K562 (cell line): ENCODE results near the gene NUPR1. TPM values are rescaled to one million over a fixed set of nuclear protein-coding genes. Genes with fewer than 3 reads are reported as not detected.
A peak's percentile ranks its signal among the peaks of the same experiment; 100 is the strongest.

ENCODE experiments used
- ARID1B ChIP-seq: fragments of 450-650 bp; IDR thresholded peaks from 2 replicates; pipeline ENCODE4 v1.6.1; 2016; ENCODE audit warnings: antibody characterized with exemption, mild to moderate bottlenecking, inconsistent platforms
- ATF1 ChIP-seq, 2 experiments: fragments of 450-650 bp in 1 of 2; IDR thresholded peaks; 2 replicates each; pipeline ENCODE4 v1.6.1; 2016; ENCODE audit warnings: missing compliant biosample characterization in 1 of 2, missing genetic modification characterization in 1 of 2
- ATF4 ChIP-seq: fragments of 450-650 bp; formaldehyde crosslinking; IDR thresholded peaks from 2 replicates; pipeline ENCODE4 v1.4.0; 2022; ENCODE audit warnings: mild to moderate bottlenecking, moderate library complexity
- CXXC5 ChIP-seq: fragments of 250-450 bp; sonication (Bioruptor Pico); IDR thresholded peaks from 2 replicates; pipeline ENCODE4 v1.8.0; 2022; ENCODE audit warnings: inconsistent platforms, mild to moderate bottlenecking, moderate library complexity
- ETS1 ChIP-seq: conservative IDR thresholded peaks from 2 replicates; pipeline ENCODE4 v1.6.1; 2011; ENCODE audit warnings: low read depth, mild to moderate bottlenecking, low read length; ENCODE audit not compliant: control insufficient read depth
- MGA ChIP-seq: fragments of 450-650 bp; IDR thresholded peaks from 2 replicates; pipeline ENCODE4 v1.6.1; 2016; ENCODE audit warnings: mild to moderate bottlenecking, moderate library complexity
- NR4A1 ChIP-seq, 2 experiments: fragments of 250-450 bp in 1 of 2; fragments of 450-650 bp in 1 of 2; sonication (Bioruptor Pico) in 1 of 2; IDR thresholded peaks; 2 replicates each; pipeline versions ENCODE4 v1.4.0 to v1.6.1; 2016 to 2020; ENCODE audit warnings: mild to moderate bottlenecking in 2 of 2, missing compliant biosample characterization in 1 of 2, missing genetic modification characterization in 1 of 2, moderate library complexity in 1 of 2
- RHOXF2B ChIP-seq: fragments of 250-450 bp; sonication (Bioruptor Pico); conservative IDR thresholded peaks from 2 replicates; pipeline ENCODE4 v1.5.1; 2021
- SPI1 ChIP-seq: IDR thresholded peaks from 2 replicates; pipeline ENCODE4 v1.6.1; 2011; ENCODE audit warnings: low read depth, low read length, control low read depth, borderline replicate concordance
- ZNF143 ChIP-seq: sonication (generic); formaldehyde crosslinking; IDR thresholded peaks from 2 replicates; pipeline ENCODE4 v1.9.0; 2022; ENCODE audit warnings: mild to moderate bottlenecking, missing genetic modification reagents
- ZNF277 ChIP-seq: fragments of 250-450 bp; sonication (Bioruptor Pico); IDR thresholded peaks from 2 replicates; pipeline ENCODE4 v1.8.0; 2022; ENCODE audit warnings: inconsistent platforms, mild to moderate bottlenecking, moderate library complexity, borderline replicate concordance
- polyA plus RNA-seq, 8 experiments: library from polyadenylated mRNA; depleted of rRNA in 4 of 8; stranded (reverse) in 5 of 8; unstranded in 3 of 8; fragments of >200 nt; fragmentation: Nextera tagmentation in 2 of 8; fragmentation: Illumina TruSeq in 1 of 8; extraction: Ambion mirVana in 2 of 8; extraction: Trizol in 1 of 8; gene quantifications; 2 replicates each; pipeline versions ENCODE4 v1.2.1 to v1.2.3, GENCODE V29; 2011 to 2014; ENCODE audit warnings: inconsistent platforms in 1 of 8, missing spikeins in 1 of 8
- total RNA-seq, 7 experiments: library from RNA; depleted of rRNA in 6 of 7; stranded (reverse); fragments of >200 nt in 6 of 7; fragmentation: Illumina TruSeq in 2 of 7; extraction: Trizol in 2 of 7; gene quantifications; 2 replicates each; pipeline versions ENCODE4 v1.2.1 to v1.2.3, GENCODE V29; 2011 to 2021; ENCODE audit warnings: low replicate concordance in 1 of 7

The NUPR1 gene
- total and polyA plus RNA-seq, 9 of the 15 experiments (the other 6 are each of a cell fraction or from before 2014, with no cell fraction given): 0.07 to 1.5 (median 0.27) TPM

- TF ChIP-seq MGA (no peak), SPI1 (peak; percentile 98), RHOXF2B (0 out of 2 replicates have a peak, but pooled peaks have one; percentile 28), ARID1B (peak; percentile 30; the same call in 1 of the 2 replicates), CXXC5 (CRISPR knock-in tag) (peak; percentile 20; the same call in 1 of the 2 replicates), NR4A1 (CRISPR knock-in tag; IDR thresholded peaks at IDR 0.05) (no peak), NR4A1 (tag; IDR thresholded peaks at IDR 0.05) (no peak), ZNF143 (CRISPR knock-in tag) (no peak), ATF1 (CRISPR knock-in tag; IDR thresholded peaks at IDR 0.05) (no peak), ATF1 (tag; IDR thresholded peaks at IDR 0.05) (peak; percentile 38; the same call in 1 of the 2 replicates), ZNF277 (CRISPR knock-in tag) (no peak), ETS1 (no peak), ATF4 (no peak)
Observed at GRCh38 chr16:28494121-28494851, 44.5 kb downstream of the NUPR1 start, which contains the start of gene APOBR (continued).
